H1 (cell line): ENCODE measurements around the gene RNF26. TPM values are rescaled to one million over a fixed set of nuclear protein-coding genes. Genes with fewer than 3 reads are reported as not detected.
A peak's percentile ranks its signal among the peaks of the same experiment; 100 is the strongest.

ENCODE experiments used
- CTCF ChIA-PET: fragments of 300-600 bp; sonication (Branson Sonifier 250); formaldehyde crosslinking; loops from one replicate; lab custom pipeline; 2021; ENCODE audit not compliant: partially characterized antibody; lab: Charles Lee
- POLR2A ChIA-PET: fragments of 300-600 bp; sonication (Branson Sonifier 250); formaldehyde crosslinking; loops from one replicate; lab custom pipeline; 2021; ENCODE audit warnings: inconsistent platforms; ENCODE audit not compliant: partially characterized antibody; lab: Charles Lee
- DNase-seq, 2 experiments: peaks; one replicate each; pipeline versions ENCODE4 v3.0.0 to v3.0.0-alpha.2; 2010 to 2022; ENCODE audit warnings: low spot score in 2 of 2, low read depth in 1 of 2, mixed read lengths in 1 of 2
- FAIRE-seq: peaks from 2 replicates; lab custom pipeline; 2011; peaks lifted over from hg19 to GRCh38; lab: Jason Lieb, UNC
- H2AFZ ChIP-seq: 2 replicates; pipeline ENCODE4 v1.8.1; 2012; ENCODE audit warnings: low read length, inconsistent platforms
- H2AK5ac ChIP-seq: 2 replicates; pipeline ENCODE4 v1.6.1; 2013; ENCODE audit warnings: low read depth, low read length
- H2BK120ac ChIP-seq: replicated peaks from 2 replicates; pipeline ENCODE3; 2013; ENCODE audit warnings: low read depth, low read length, inconsistent platforms
- H2BK12ac ChIP-seq: 2 replicates; pipeline ENCODE4 v1.6.1; 2013; ENCODE audit warnings: low read depth, low read length
- H2BK15ac ChIP-seq: 2 replicates; pipeline ENCODE4 v1.6.1; 2013; ENCODE audit warnings: low read length
- H2BK20ac ChIP-seq: 2 replicates; pipeline ENCODE4 v1.6.1; 2013; ENCODE audit warnings: low read length
- H2BK5ac ChIP-seq: 2 replicates; pipeline ENCODE4 v1.6.1; 2013; ENCODE audit warnings: low read depth, low read length
- H3K14ac ChIP-seq: 2 replicates; pipeline ENCODE4 v1.6.1; 2013; ENCODE audit warnings: inconsistent platforms; ENCODE audit not compliant: insufficient read length
- H3K18ac ChIP-seq: 2 replicates; pipeline ENCODE4 v1.6.1; 2013; ENCODE audit warnings: low read length; ENCODE audit errors: extremely low read depth
- H3K23ac ChIP-seq: 2 replicates; pipeline ENCODE4 v1.6.1; 2013; ENCODE audit warnings: inconsistent platforms; ENCODE audit not compliant: insufficient read length
- H3K23me2 ChIP-seq: 2 replicates; pipeline ENCODE4 v1.6.1; 2013; ENCODE audit warnings: low read depth, low read length
- H3K27ac ChIP-seq: 2 replicates; pipeline ENCODE4 v1.6.1; 2011; ENCODE audit warnings: low read depth, low read length, inconsistent platforms
- H3K27me3 ChIP-seq, 4 experiments: replicated peaks in 1 of 4; 1 replicate in 1 of 4; 2 replicates in 3 of 4; pipeline versions ENCODE4 v1.6.1 to v1.8.1; 2011 to 2013; ENCODE audit warnings: low read length in 3 of 4, mild to moderate bottlenecking in 3 of 4, inconsistent platforms in 2 of 4, mixed read lengths in 2 of 4, moderate library complexity in 1 of 4; ENCODE audit not compliant: control insufficient read depth in 3 of 4, insufficient read depth in 3 of 4; ENCODE audit errors: extremely low read depth in 1 of 4
- H3K36me3 ChIP-seq, 4 experiments: 2 replicates each; pipeline versions ENCODE4 v1.6.1 to v1.8.1; 2011 to 2013; ENCODE audit warnings: mild to moderate bottlenecking in 4 of 4, low read length in 3 of 4, moderate library complexity in 2 of 4, control low read depth in 1 of 4, inconsistent platforms in 1 of 4; ENCODE audit not compliant: insufficient read depth in 4 of 4, control insufficient read depth in 2 of 4
- H3K4ac ChIP-seq: replicated peaks from 2 replicates; pipeline ENCODE3; 2013; ENCODE audit warnings: low read length, low read depth, mixed read lengths, inconsistent platforms; ENCODE audit not compliant: insufficient read length
- H3K4me1 ChIP-seq, 4 experiments: replicated peaks in 1 of 4; 1 replicate in 1 of 4; 2 replicates in 3 of 4; pipeline versions ENCODE4 v1.6.1 to v1.8.1; 2011 to 2013; ENCODE audit warnings: low read length in 3 of 4, inconsistent platforms in 2 of 4, mixed read lengths in 1 of 4; ENCODE audit not compliant: insufficient read depth in 4 of 4, control insufficient read depth in 3 of 4
- H3K4me2 ChIP-seq, 2 experiments: 2 replicates each; pipeline versions ENCODE4 v1.6.1 to v1.8.1; 2011 to 2013; ENCODE audit warnings: low read depth in 2 of 2, low read length in 2 of 2, control low read depth in 1 of 2, inconsistent platforms in 1 of 2, mild to moderate bottlenecking in 1 of 2; ENCODE audit not compliant: insufficient read depth in 1 of 2
- H3K4me3 ChIP-seq, 4 experiments: fragments of 200-600, 300-600 bp in 1 of 4; sonication (generic), shearing (Covaris generic), sonication (Bioruptor Twin) in 1 of 4; 2 replicates each; pipeline versions ENCODE4 v1.5.1 to v1.8.1; 2011 to 2016; ENCODE audit warnings: low read length in 4 of 4, low read depth in 3 of 4, control low read depth in 2 of 4, inconsistent platforms in 2 of 4, mild to moderate bottlenecking in 2 of 4, mixed read lengths in 1 of 4, moderate library complexity in 1 of 4; ENCODE audit not compliant: insufficient read depth in 2 of 4; ENCODE audit errors: extremely low read depth in 1 of 4
- H3K56ac ChIP-seq: replicated peaks from 2 replicates; pipeline ENCODE3; 2013; ENCODE audit warnings: low read depth, mild to moderate bottlenecking, mixed read lengths, low read length, inconsistent platforms; ENCODE audit not compliant: insufficient read length
- H3K79me1 ChIP-seq: 2 replicates; pipeline ENCODE4 v1.6.1; 2013; ENCODE audit warnings: low read depth, low read length, control low read depth
- H3K79me2 ChIP-seq, 2 experiments: 2 replicates each; pipeline versions ENCODE4 v1.6.1 to v1.8.1; 2012 to 2013; ENCODE audit warnings: low read length in 2 of 2, mild to moderate bottlenecking in 2 of 2, inconsistent platforms in 1 of 2; ENCODE audit not compliant: insufficient read depth in 2 of 2, control insufficient read depth in 1 of 2
- H3K9ac ChIP-seq, 4 experiments: replicated peaks in 1 of 4; 1 replicate in 1 of 4; 2 replicates in 3 of 4; pipeline versions ENCODE4 v1.6.1 to v1.8.1; 2011 to 2013; ENCODE audit warnings: low read depth in 3 of 4, low read length in 3 of 4, control low read depth in 2 of 4, mild to moderate bottlenecking in 2 of 4, moderate library complexity in 2 of 4, inconsistent platforms in 1 of 4; ENCODE audit errors: extremely low read depth in 1 of 4
- H3K9me3 ChIP-seq, 2 experiments: 2 replicates each; pipeline versions ENCODE4 v1.6.1 to v1.8.1; 2012 to 2013; ENCODE audit warnings: mild to moderate bottlenecking in 2 of 2, moderate library complexity in 2 of 2, control low read depth in 1 of 2, inconsistent platforms in 1 of 2, low read depth in 1 of 2, low read length in 1 of 2, mixed read lengths in 1 of 2; ENCODE audit not compliant: insufficient read depth in 2 of 2
- H4K20me1 ChIP-seq, 2 experiments: replicated peaks in 1 of 2; 2 replicates each; pipeline versions ENCODE3 to v1.8.1; 2011 to 2013; ENCODE audit warnings: inconsistent platforms in 2 of 2, low read length in 2 of 2, mild to moderate bottlenecking in 1 of 2; ENCODE audit not compliant: insufficient read depth in 2 of 2, control insufficient read depth in 1 of 2
- H4K5ac ChIP-seq: 2 replicates; pipeline ENCODE4 v1.6.1; 2013; ENCODE audit warnings: low read length, low read depth, mixed read lengths, inconsistent platforms; ENCODE audit not compliant: insufficient read length
- H4K8ac ChIP-seq: 2 replicates; pipeline ENCODE4 v1.8.0; 2013; ENCODE audit warnings: mild to moderate bottlenecking, moderate library complexity, low read length, inconsistent platforms; ENCODE audit not compliant: insufficient read depth; ENCODE audit errors: extremely low read depth
- H4K91ac ChIP-seq: replicated peaks from 2 replicates; pipeline ENCODE3; 2013; ENCODE audit warnings: low read length, mixed read lengths, inconsistent platforms; ENCODE audit not compliant: insufficient read length
- ATF2 ChIP-seq: IDR thresholded peaks from 2 replicates; pipeline ENCODE4 v1.6.1; 2012; ENCODE audit warnings: low read length, inconsistent platforms
- GTF2F1 ChIP-seq: IDR thresholded peaks from 2 replicates; pipeline ENCODE4 v1.6.1; 2012; ENCODE audit warnings: low read depth, low read length, improper control_type of control experiment, borderline replicate concordance
- POLR2AphosphoS5 ChIP-seq: IDR thresholded peaks from 2 replicates; pipeline ENCODE4 v1.6.1; 2011; ENCODE audit warnings: low read depth, low read length
- RAD21 ChIP-seq, 2 experiments: IDR thresholded peaks in 1 of 2; conservative IDR thresholded peaks in 1 of 2; 2 replicates each; pipeline ENCODE4 v1.6.1; 2011; ENCODE audit warnings: low read depth in 2 of 2, low read length in 2 of 2, improper control_type of control experiment in 1 of 2, inconsistent platforms in 1 of 2, mild to moderate bottlenecking in 1 of 2, moderate library complexity in 1 of 2
- RBBP5 ChIP-seq: IDR thresholded peaks from 2 replicates; pipeline ENCODE4 v1.7.1; 2012; ENCODE audit warnings: low read depth, mild to moderate bottlenecking, inconsistent platforms, low read length, moderate library complexity, borderline replicate concordance
- TEAD4 ChIP-seq: IDR thresholded peaks from 2 replicates; pipeline ENCODE4 v1.6.1; 2012; ENCODE audit warnings: low read depth, low read length, inconsistent platforms, mixed read lengths
- WGBS, 2 experiments: shearing (Covaris generic) in 1 of 2; methylation state at CpG; one replicate each; pipeline versions ENCODE4 v1.1.6 to v1.1.7; 2013 to 2015; ENCODE audit warnings: low lambda C conversion rate in 2 of 2, mixed read lengths in 2 of 2, inconsistent platforms in 1 of 2, low coverage in 1 of 2, missing lambda C conversion rate in 1 of 2; ENCODE audit not compliant: insufficient replicate concordance in 2 of 2, insufficient coverage in 1 of 2, insufficient read length in 1 of 2; ENCODE audit errors: extremely low coverage in 1 of 2, missing lambda C conversion rate in 1 of 2; 5-methylcytosine and 5-hydroxymethylcytosine counted together
- polyA plus RNA-seq, 7 experiments: library from polyadenylated mRNA; depleted of rRNA in 3 of 7; stranded (reverse) in 5 of 7; unstranded in 2 of 7; fragments of >200 nt in 5 of 7; fragments of 200-250 nt in 2 of 7; gene quantifications; 1 replicate in 5 of 7; 2 replicates in 1 of 7; 4 replicates in 1 of 7; pipeline versions ENCODE4 v1.2.1 to v1.2.3, GENCODE V29; 2011 to 2013; ENCODE audit warnings: missing spikeins in 2 of 7, mixed read lengths in 2 of 7
- total RNA-seq: library from RNA; stranded (reverse); fragmentation: NEBNext Ultra II Directional; extraction: Animal tissue kit (Norgen Biotek cat#: 25700); gene quantifications from 2 replicates; pipeline ENCODE4 v1.2.1, GENCODE V29; 2021

The RNF26 gene
- total and polyA plus RNA-seq, 2 of the 8 experiments (the other 6 are each of a cell fraction or from before 2014, with no cell fraction given), result 82.7 to 84.0 TPM

GRCh38 chr11:119373921-119374631 lies 39.7 kb downstream of the RNF26 start:
- Histone ChIP-seq H4K91ac (no peak overlapping the region), H4K20me1 (peaks cover 0 to 5% of the 10 kb centered on the region in 2 experiments), H3K79me2 (no peaks in the 10 kb centered on the region), H3K23ac (no peak overlapping the region), H2AK5ac (no peak overlapping the region), H3K4me2 (no peak overlapping the region), H3K27me3 (peaks cover 0 to 3% (median 0%) of the 10 kb centered on the region in 4 experiments; a peak in 1 of 7 replicates), H4K8ac (no peak overlapping the region; the same call in 1 of the 2 replicates), H3K18ac (no peak overlapping the region), H3K9me3 (no peaks in the 10 kb centered on the region), H3K79me1 (no peaks in the 10 kb centered on the region), H2BK12ac (peak overlapping the region; percentile 50; the same call in 1 of the 2 replicates), H3K9ac (no peak overlapping the region), H3K27ac (no peak overlapping the region), H2BK120ac (no peak overlapping the region), H2BK5ac (no peak overlapping the region), H3K4me1 (peaks cover 8 to 51% (median 36%) of the 10 kb centered on the region in 4 experiments), H3K36me3 (no peaks in the 10 kb centered on the region), H2AFZ (no peak overlapping the region), H3K4me3 (no peak overlapping the region), H4K5ac (no peak overlapping the region), H2BK20ac (0 out of 2 replicates have a peak overlapping the region, but pooled peaks have one; percentile 48), H3K14ac (no peak overlapping the region), H3K4ac (no peak overlapping the region), H3K56ac (no peak overlapping the region), H3K23me2 (peaks cover 6% of the 10 kb centered on the region; the same call in 1 of the 2 replicates), H2BK15ac (0 out of 2 replicates have a peak overlapping the region, but pooled peaks have one; percentile 3)
- WGBS, 2 experiments, result 47% methylated on average over 5 of the region's 5 CpGs; no CpG with 5 or more reads in 1 of the 2 experiments
- peak in 1 of 2 experiments; percentile 97 for DNase-seq
- CTCF ChIA-PET, result interaction anchor here (0.6 to 26.3 kb wide), 36 partner anchors 10 to 681 kb away, joined by 3 to 474 read pairs (median 4); partner anchors contain the start of genes C1QTNF5, C2CD2L, MFRP and USP2
- peak; percentile 45 for FAIRE-seq
- POLR2A ChIA-PET, result interaction anchor here (0.6 to 6.6 kb wide), 7 partner anchors 8 to 44 kb away, joined by 3 to 32 read pairs (median 5); no protein-coding TSS in a partner anchor
- TF ChIP-seq RBBP5, result 0 out of 2 replicates have a peak, but pooled peaks have one; percentile 7
- TF ChIP-seq ATF2, result peak; percentile 65; the same call in 1 of the 2 replicates
- peak; percentile 92 to 95 for TF ChIP-seq RAD21 (IDR thresholded peaks at IDR 0.05 in 1 of 2, conservative IDR thresholded peaks at IDR 0.05 in 1 of 2; ENCODE audit: low read depth in 2 of 2, low read length in 2 of 2)
- 0 out of 2 replicates have a peak, but pooled peaks have one; percentile 23 for TF ChIP-seq TEAD4
- TF ChIP-seq POLR2AphosphoS5, result no peak
- TF ChIP-seq GTF2F1, result no peak
